Psoas muscle (tissue), 8 donors: Measurements from ENCODE around the gene CEP57. TPM values are rescaled to one million over a fixed set of nuclear protein-coding genes. Genes with fewer than 3 reads are reported as not detected.
A peak's percentile ranks its signal among the peaks of the same experiment; 100 is the strongest.

Experiments
- ATAC-seq, 4 donors: fragments of 200-7000 bp; cut with Tn5 transposase; one replicate each; pipeline ENCODE4 v1.9.1; 2020; ENCODE audit warnings: moderate library complexity in 3 of 4, mild to moderate bottlenecking in 2 of 4
- DNase-seq, 2 donors: peaks; one replicate each; pipeline ENCODE4 v3.0.0-alpha.2; 2020
- H3K27ac ChIP-seq: fragments of 200-600 bp; one replicate; pipeline ENCODE4 v1.8.0; 2022
- H3K27me3 ChIP-seq, 3 donors: fragments of 200-600 bp in 1 of 3; one replicate each; pipeline versions ENCODE4 v1.6.1 to v1.8.0; 2013 to 2022; ENCODE audit warnings: low read length in 2 of 3, mild to moderate bottlenecking in 2 of 3, moderate library complexity in 1 of 3; ENCODE audit not compliant: insufficient read depth in 3 of 3
- H3K36me3 ChIP-seq, 2 donors: fragments of 200-600 bp in 1 of 2; one replicate each; pipeline versions ENCODE4 v1.6.1 to v1.8.0; 2013 to 2022; ENCODE audit warnings: low read depth in 1 of 2, mild to moderate bottlenecking in 1 of 2, moderate library complexity in 1 of 2; ENCODE audit not compliant: insufficient read depth in 1 of 2
- H3K4me1 ChIP-seq: fragments of 200-600 bp; one replicate; pipeline ENCODE4 v1.8.0; 2022
- H3K4me3 ChIP-seq: fragments of 200-600 bp; one replicate; pipeline ENCODE4 v1.8.0; 2022; ENCODE audit warnings: mild to moderate bottlenecking
- H3K9me3 ChIP-seq: fragments of 200-600 bp; one replicate; pipeline ENCODE4 v1.8.0; 2022
- CTCF ChIP-seq: fragments of 200-600 bp; IDR thresholded peaks from one replicate; pipeline ENCODE4 v1.8.0; 2022; ENCODE audit warnings: antibody characterized with exemption
- WGBS, 3 donors: extraction: QIAGEN DNeasy Blood & Tissue Kit; methylation state at CpG; one replicate each; pipeline versions ENCODE4 v1.1.6 to v1.1.7; 2013; 5-methylcytosine and 5-hydroxymethylcytosine counted together
- intact Hi-C, 2 donors: fragments of 100-400 bp; cut with DNase I; formaldehyde crosslinking; loops; one replicate each; pipeline versions ENCODE4 v1.11.0 to v1.14.2; 2022
- polyA plus RNA-seq, 3 donors: library from polyadenylated mRNA; stranded (reverse); fragments of 200-250 nt; gene quantifications; one replicate each; pipeline ENCODE4 v1.2.3, GENCODE V29; 2013
- total RNA-seq, 4 donors: library from RNA; stranded (reverse); fragmentation: NEBNext Ultra II Directional in 2 of 4; extraction: Animal tissue kit (Norgen Biotek cat#: 25700) in 2 of 4; gene quantifications; one replicate each; pipeline versions ENCODE4 v1.2.1 to v1.2.4, GENCODE V29; 2021 to 2023
- donor health status: healthy with polysubstance abuse.
- donor health status: DM: no; HTN: no; CAD: no; lungs with moderate emphysema.
- donor health status: Bipolar disorder and iron deficiency.
- donor health status: healthy.
- donor health status: DM: yes; HTN: yes; CAD: no.
- donor health status: DM: no; HTN: no; CAD: no.
- donor health status: DM: no; HTN: no; CAD: no.
- donor health status: DM: yes; HTN: yes; CAD: no.

Gene CEP57
- total and polyA plus RNA-seq, 7 donors = 7.7 to 27.1 (median 15.1) TPM

GRCh38 chr11:95835351-95835750, 45.1 kb downstream of the CEP57 start:
- no peak for TF ChIP-seq CTCF

GRCh38 chr11:95835768-95836488, 45.6 kb downstream of the CEP57 start:
- Histone ChIP-seq H3K4me1 (no peaks in the 10 kb centered on the region), H3K27ac (peak overlapping the region; percentile 6), H3K9me3 (no peaks in the 10 kb centered on the region), H3K36me3 (peaks cover 0 to 72% of the 10 kb centered on the region in 2 donors), H3K4me3 (no peak overlapping the region), H3K27me3 (no peaks in the 10 kb centered on the region)
- 3 to 15% (median 14%) methylated on average over 3 of the region's 3 CpGs for WGBS, 3 donors
- ATAC-seq (peak; percentile 94 to 99 (median 98)), DNase-seq (peak in 1 of 2 donors; percentile 35)
- intact Hi-C loops = loop anchor here (5.0 to 10.0 kb wide), 2 partner anchors 506 to 559 kb away; partner anchors contain the start of genes JRKL (in 1 of the 2) and MAML2 (in 1 of the 2)
- peak; percentile 88 for TF ChIP-seq CTCF

More at GRCh38 chr11:95835351-95835750, 45.1 kb downstream of the CEP57 start:
- no peaks in the 10 kb centered on the region for H3K9me3 ChIP-seq
- ATAC-seq = no peak
- no peak for DNase-seq
- no peak overlapping the region for H3K27ac ChIP-seq
- intact Hi-C loops = loop anchor here (5.0 to 10.0 kb wide), 2 partner anchors 507 to 559 kb away; partner anchors contain the start of genes JRKL (in 1 of the 2) and MAML2 (in 1 of the 2)
- no peak overlapping the region for H3K4me3 ChIP-seq
- H3K27me3 ChIP-seq = no peaks in the 10 kb centered on the region
- WGBS, 3 donors = 40 to 47% (median 45%) methylated on average over 3 of the region's 3 CpGs
- peaks cover 0 to 72% of the 10 kb centered on the region in 2 donors for H3K36me3 ChIP-seq
- no peaks in the 10 kb centered on the region for H3K4me1 ChIP-seq

- no peak for ATAC-seq
Observed at GRCh38 chr11:95845167-95845566, 54.9 kb downstream of the CEP57 start.

GRCh38 chr11:95849087-95849825, 59.0 kb downstream of the CEP57 start:
- intact Hi-C loops = no loop called here
- Histone ChIP-seq H3K27ac (no peak overlapping the region), H3K9me3 (no peaks in the 10 kb centered on the region), H3K36me3 (peaks cover 2 to 72% of the 10 kb centered on the region in 2 donors), H3K4me3 (no peak overlapping the region), H3K4me1 (no peaks in the 10 kb centered on the region), H3K27me3 (no peaks in the 10 kb centered on the region)
- ATAC-seq (peak; percentile 76 to 98 (median 88)), DNase-seq (peak in 1 of 2 donors; percentile 51)
- WGBS, 3 donors = 73 to 76% (median 73%) methylated on average over 6 of the region's 6 CpGs
- peak; percentile 31 for TF ChIP-seq CTCF

More at GRCh38 chr11:95845167-95845566, 54.9 kb downstream of the CEP57 start:
- WGBS, 3 donors = 91 to 98% (median 91%) methylated on average over 1 of the region's 1 CpG
- peaks cover 2 to 89% of the 10 kb centered on the region in 2 donors for H3K36me3 ChIP-seq
- no peak for TF ChIP-seq CTCF
- no peaks in the 10 kb centered on the region for H3K27me3 ChIP-seq
- H3K27ac ChIP-seq = no peak overlapping the region
- no peaks in the 10 kb centered on the region for H3K4me1 ChIP-seq
- intact Hi-C loops = no loop called here
- H3K9me3 ChIP-seq = no peaks in the 10 kb centered on the region
- no peak for DNase-seq
- no peak overlapping the region for H3K4me3 ChIP-seq
